HG03442 (cell line): ENCODE measurements around the gene ZNF789.

Experiments used
- ATAC-seq: cut with Tn5 transposase; IDR thresholded peaks from one replicate; pipeline ENCODE4 v1.9.1; 2021; ENCODE audit warnings: mild to moderate bottlenecking, moderate library complexity; ENCODE audit not compliant: unreplicated experiment

The ZNF789 gene

GRCh38 chr7:99457650-99458493 lies 14.8 kb upstream of the ZNF789 start:
- ATAC-seq: no peak

- no peak for ATAC-seq
Observed at GRCh38 chr7:99459087-99459486, 13.6 kb upstream of the ZNF789 start.

- no peak for ATAC-seq
Observed at GRCh38 chr7:99460651-99461050, 12.0 kb upstream of the ZNF789 start.

GRCh38 chr7:99461221-99461620 lies 11.5 kb upstream of the ZNF789 start:
- ATAC-seq: no peak

- ATAC-seq: no peak
Observed at GRCh38 chr7:99465421-99465768, 7.3 kb upstream of the ZNF789 start.

GRCh38 chr7:99468336-99468918 lies 4.3 kb upstream of the ZNF789 start:
- no peak for ATAC-seq

- ATAC-seq: no peak
Observed at GRCh38 chr7:99469381-99470065, 3.2 kb upstream of the ZNF789 start.

- peak; percentile 5 for ATAC-seq
Observed at GRCh38 chr7:99473315-99473596, 566 bp downstream of the ZNF789 start.

- ATAC-seq: no peak
Observed at GRCh38 chr7:99476107-99476506, 3.4 kb downstream of the ZNF789 start.

- no peak for ATAC-seq
Observed at GRCh38 chr7:99478464-99479440, 6.1 kb downstream of the ZNF789 start.

GRCh38 chr7:99485094-99485493 lies 12.4 kb downstream of the ZNF789 start:
- no peak for ATAC-seq

GRCh38 chr7:99489235-99489634 lies 16.5 kb downstream of the ZNF789 start:
- ATAC-seq: no peak

GRCh38 chr7:99490878-99491277 lies 18.2 kb downstream of the ZNF789 start:
- ATAC-seq: no peak

- no peak for ATAC-seq
Observed at GRCh38 chr7:99493823-99494222, 21.1 kb downstream of the ZNF789 start.

GRCh38 chr7:99497766-99498545 lies 25.3 kb downstream of the ZNF789 start:
- no peak for ATAC-seq

GRCh38 chr7:99498546-99498944 lies 25.9 kb downstream of the ZNF789 start:
- ATAC-seq: no peak

- ATAC-seq: no peak
Observed at GRCh38 chr7:99499371-99499720, 26.7 kb downstream of the ZNF789 start.

GRCh38 chr7:99499721-99500636 lies 27.3 kb downstream of the ZNF789 start, which contains the start of gene ZNF394:
TSS of gene ZNF394 (minus strand) at chr7:99500281. CDS start at chr7:99500093, 188 bp downstream.
- peak; percentile 44 for ATAC-seq

- no peak for ATAC-seq
Observed at GRCh38 chr7:99500637-99501009, 27.9 kb downstream of the ZNF789 start.
